HG03060 (cell line): ENCODE data around the gene XRCC5.
A peak's percentile ranks its signal among the peaks of the same experiment; 100 is the strongest.
"Not testable (repeated sequence)": the region's sequence is repeated elsewhere in the genome, so short reads cannot be mapped to it uniquely, and the experiment has no call there.

Source experiments
- ATAC-seq: cut with Tn5 transposase; IDR thresholded peaks from one replicate; pipeline ENCODE4 v1.9.1; 2021; ENCODE audit warnings: low read depth, moderate number of reproducible peaks; ENCODE audit not compliant: unreplicated experiment

The XRCC5 gene

DNA sequence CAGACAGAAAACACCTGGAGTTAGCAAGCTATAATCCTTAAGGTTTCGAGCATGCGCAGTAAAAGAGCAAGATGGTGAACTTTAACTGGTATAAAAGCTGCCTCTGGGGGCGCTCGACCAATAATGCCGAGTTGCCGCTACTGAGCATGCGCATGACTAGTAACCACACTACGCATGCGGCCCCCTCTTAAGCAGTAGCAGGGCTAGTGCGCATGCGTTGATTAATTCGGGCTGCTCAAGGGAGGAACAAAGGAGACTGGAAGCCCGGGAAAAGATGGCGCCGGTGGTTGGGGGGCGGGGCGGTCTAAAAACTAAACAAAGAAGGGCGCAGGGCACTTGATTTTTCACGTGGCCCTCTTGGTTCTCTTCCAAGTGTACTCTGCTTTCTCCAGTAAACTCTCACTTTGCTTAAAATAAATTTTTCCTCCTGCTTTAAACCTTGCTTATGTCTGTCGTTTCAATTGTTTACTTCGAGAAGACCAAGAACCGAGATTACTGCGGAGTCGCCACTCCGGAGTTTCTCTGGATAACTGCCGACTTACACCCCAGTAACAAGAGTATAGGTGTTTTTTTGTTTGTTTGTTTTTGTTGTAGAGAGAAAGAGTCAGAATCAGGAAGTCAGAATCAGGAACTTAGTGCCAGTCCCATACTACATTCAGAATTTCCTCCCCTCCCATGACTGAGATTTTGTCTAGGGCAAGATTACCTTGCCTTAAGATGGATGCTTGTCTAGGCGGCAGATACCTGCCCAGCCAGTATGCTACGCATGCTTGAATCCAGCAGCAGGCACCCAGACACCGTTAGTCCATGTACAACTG lies 5.8 kb downstream of the XRCC5 start:
- ATAC-seq, result no peak

DNA sequence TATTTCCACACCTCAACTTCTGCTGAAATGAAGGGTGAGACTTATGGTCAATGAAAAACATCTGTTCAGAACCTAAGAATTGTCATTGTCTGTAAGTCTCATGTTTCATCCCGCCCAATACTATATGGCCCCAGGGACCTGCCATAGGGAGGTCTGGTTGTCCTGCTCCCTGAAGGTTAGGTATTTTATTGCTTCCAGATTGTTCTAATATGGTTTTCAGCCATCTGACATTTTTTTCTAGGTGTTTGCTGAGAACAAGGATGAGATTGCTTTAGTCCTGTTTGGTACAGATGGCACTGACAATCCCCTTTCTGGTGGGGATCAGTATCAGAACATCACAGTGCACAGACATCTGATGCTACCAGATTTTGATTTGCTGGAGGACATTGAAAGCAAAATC lies 7.3 kb downstream of the XRCC5 start:
- no peak for ATAC-seq

GRCh38 chr2:216117561-216118340 lies 8.6 kb downstream of the XRCC5 start:
- ATAC-seq, result no peak

DNA sequence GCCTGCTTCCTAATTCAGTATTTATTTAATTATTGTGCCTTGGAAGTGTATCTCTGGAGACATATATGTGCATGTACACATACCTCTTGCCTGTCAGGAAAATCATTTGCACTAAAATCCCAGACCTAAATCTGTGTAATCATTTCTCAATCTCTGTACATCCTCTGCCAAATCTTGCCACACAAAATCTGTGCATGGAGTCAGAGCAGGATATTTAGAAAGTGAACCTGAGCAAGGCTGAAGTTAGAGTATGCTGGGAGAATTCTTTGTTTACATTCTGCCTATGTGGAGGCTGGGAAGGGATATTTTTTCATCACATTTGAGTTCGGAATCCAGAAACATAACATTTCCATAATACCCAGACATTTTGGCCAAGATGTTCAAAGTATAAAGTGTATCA lies 9.3 kb downstream of the XRCC5 start:
- ATAC-seq, result no peak

DNA sequence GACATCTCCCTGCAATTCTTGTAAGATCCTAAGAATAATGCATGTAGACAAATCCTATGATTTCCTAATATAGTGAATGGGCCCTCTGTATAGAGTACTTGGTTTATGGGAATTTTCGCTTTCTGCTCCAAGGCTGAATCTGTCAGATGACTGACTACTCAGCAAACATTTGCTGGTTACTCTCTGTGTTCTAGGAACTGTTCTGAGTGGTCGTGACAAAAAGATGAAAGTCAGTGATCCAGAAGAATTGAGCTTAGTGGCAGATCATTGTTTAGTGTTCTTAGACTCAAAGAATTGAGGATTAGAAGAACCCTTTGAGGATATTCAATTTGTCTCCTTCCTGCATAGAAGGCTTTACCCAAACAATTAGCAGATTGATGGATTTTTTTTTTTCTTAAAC lies 10.0 kb downstream of the XRCC5 start:
- no peak for ATAC-seq

GRCh38 chr2:216119986-216120385 lies 10.8 kb downstream of the XRCC5 start:
- no peak for ATAC-seq

- ATAC-seq, result no peak
Measured at GRCh38 chr2:216121255-216121654, 12.1 kb downstream of the XRCC5 start.

GRCh38 chr2:216126943-216127342 lies 17.8 kb downstream of the XRCC5 start:
- ATAC-seq, result no peak

DNA sequence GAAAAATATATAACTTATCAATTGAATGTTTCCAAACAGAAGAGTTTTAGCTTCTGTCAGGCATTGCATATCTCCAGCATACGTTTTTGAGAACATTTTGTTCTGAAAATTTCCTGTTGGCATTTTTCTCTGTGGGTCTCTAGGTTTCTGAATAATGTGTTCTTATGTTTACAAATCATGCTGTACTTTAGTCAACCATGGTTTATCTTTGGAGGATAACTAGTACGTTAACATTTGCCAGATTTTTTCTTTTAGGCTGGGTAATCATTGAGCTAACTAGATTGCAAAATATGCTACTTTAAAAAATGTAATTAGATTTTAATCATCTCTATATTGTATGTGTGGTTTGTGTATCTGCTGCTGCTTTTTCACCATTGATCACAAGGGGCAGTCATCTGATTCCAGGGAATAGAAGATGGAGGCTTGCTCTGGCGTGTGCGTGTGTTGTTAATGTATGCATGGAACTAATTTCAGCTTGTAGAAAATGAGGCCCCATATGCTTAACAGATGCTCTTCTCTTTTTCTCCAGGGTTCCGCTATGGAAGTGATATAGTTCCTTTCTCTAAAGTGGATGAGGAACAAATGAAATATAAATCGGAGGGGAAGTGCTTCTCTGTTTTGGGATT lies 21.3 kb downstream of the XRCC5 start:
- ATAC-seq, result no peak

DNA sequence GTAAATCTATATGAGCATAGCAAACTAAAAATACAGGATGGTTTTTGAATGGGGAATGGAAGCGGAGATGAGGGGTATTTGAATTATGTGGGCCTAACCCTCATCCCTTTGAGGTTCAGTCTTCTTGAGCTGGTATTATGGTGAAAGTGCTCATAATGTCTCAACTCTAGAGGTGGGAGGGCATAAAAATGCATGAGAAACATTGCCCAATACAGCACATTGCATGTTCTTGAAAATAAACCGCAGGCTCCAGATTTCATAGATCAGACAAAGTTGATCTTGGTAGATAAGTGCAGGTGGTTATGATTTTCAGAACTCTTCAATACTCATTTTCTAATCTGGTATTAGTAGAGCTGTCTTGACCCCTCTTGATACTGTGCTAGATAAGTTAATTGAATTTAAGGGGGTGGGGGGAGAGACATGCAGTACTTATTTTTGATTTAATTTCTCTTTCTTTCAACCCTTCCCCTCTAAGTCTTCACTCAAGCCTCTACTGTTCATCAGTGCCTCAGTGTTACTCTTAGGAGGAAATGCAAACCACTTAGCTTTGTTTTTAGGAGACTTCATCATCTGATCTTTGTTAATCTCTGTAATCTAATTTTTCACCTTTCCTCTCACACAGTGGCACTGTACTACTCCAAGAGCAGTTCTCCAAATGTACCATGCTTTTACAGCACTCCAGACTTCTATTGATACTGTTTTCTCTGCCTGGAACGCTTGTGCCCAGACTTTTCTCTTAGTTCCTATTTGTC lies 22.2 kb downstream of the XRCC5 start:
- no peak for ATAC-seq

GRCh38 chr2:216132585-216132984 lies 23.4 kb downstream of the XRCC5 start:
- ATAC-seq, result no peak

- ATAC-seq, result no peak
Measured at GRCh38 chr2:216133397-216133796, 24.2 kb downstream of the XRCC5 start.

- no peak for ATAC-seq
Measured at GRCh38 chr2:216134958-216135541, 25.9 kb downstream of the XRCC5 start.

- ATAC-seq, result no peak
Measured at GRCh38 chr2:216139884-216140283, 30.7 kb downstream of the XRCC5 start.

DNA sequence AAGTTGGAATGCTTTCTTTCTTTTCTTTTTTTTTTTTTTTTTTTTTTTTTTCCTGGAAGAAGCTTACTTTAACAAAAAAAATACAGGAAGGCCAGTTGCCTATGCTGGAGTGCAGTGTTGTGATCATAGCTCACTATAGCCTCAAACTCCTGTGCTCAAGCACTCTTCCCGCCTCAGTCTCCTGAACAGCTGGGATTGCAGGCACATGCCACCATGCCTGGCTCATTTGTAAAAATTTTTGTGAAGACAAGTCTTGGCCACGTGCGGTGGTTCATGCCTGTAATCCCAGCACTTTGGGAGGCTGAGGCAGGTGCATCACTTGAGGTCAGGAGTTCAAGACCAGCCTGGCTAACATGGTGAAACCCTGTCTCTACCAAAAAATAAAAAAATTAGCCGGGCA lies 32.4 kb downstream of the XRCC5 start:
- ATAC-seq, result not testable (repeated sequence)

DNA sequence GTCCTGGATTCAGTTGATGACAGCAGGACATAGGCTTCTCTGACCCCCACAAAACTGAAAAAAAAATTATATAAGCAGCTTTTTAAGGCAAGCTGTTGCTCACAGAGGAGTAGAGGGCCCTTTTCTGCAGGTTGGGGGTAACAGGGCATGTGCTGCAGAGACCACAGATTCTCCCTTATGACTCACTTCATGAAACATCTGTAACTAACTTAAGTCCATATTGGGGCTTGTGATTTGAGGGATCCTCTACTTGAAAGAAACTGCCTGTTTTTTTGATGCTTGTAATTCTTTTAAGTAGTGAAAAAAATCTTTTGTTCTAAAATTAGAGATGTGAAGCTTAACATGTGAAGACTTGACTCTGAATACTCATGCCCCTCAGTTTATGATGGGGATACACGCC lies 33.4 kb downstream of the XRCC5 start:
- ATAC-seq, result peak; percentile 99

DNA sequence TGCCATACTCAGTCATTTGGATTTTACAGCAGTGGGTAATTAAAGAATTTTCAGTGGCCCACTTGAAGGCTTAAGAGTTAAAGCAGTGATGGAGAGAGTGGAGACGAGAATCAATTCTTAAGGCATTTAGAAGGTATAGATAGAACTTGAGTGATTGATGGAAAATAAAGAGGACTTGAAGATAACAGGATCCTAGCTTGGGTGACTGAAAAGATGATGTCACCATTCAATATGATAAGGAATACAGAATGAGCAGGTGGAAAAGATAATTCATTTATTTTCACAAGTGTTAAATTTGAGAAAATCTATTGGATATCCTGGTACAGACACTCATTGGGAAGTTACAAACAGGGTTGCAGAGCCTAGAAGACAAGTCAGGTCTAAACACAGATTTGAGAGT lies 35.2 kb downstream of the XRCC5 start:
- ATAC-seq, result no peak

GRCh38 chr2:216144857-216145256 lies 35.7 kb downstream of the XRCC5 start:
- no peak for ATAC-seq

- no peak for ATAC-seq
Measured at GRCh38 chr2:216146573-216146972, 37.4 kb downstream of the XRCC5 start.
